Sigmoid colon (tissue), 7 donors: ENCODE results near the gene CTXND1. TPM values are rescaled to one million over a fixed set of nuclear protein-coding genes. Genes with fewer than 3 reads are reported as not detected.

Source experiments
- DNase-seq: peaks from one replicate; pipeline ENCODE4 v3.0.0-alpha.2; 2019
- H3K27ac ChIP-seq, 4 donors: fragments of 200-600 bp; sonication (generic); one replicate each; pipeline ENCODE4 v1.5.1; 2016 to 2019; ENCODE audit warnings: mild to moderate bottlenecking in 1 of 4
- H3K27me3 ChIP-seq, 3 donors: fragments of 200-600 bp; sonication (generic); one replicate each; pipeline ENCODE4 v1.5.1; 2019; ENCODE audit warnings: mild to moderate bottlenecking in 1 of 3
- H3K36me3 ChIP-seq, 4 donors: fragments of 200-600 bp; sonication (generic); one replicate each; pipeline ENCODE4 v1.5.1; 2016 to 2019
- H3K4me1 ChIP-seq, 4 donors: fragments of 200-600 bp; sonication (generic); one replicate each; pipeline ENCODE4 v1.5.1; 2017 to 2019
- H3K4me3 ChIP-seq, 4 donors: fragments of 200-600 bp; sonication (generic); one replicate each; pipeline ENCODE4 v1.5.1; 2017 to 2019; ENCODE audit warnings: mild to moderate bottlenecking in 2 of 4, moderate library complexity in 1 of 4
- H3K9me3 ChIP-seq, 4 donors: fragments of 200-600 bp in 3 of 4; sonication (generic) in 3 of 4; one replicate each; pipeline versions ENCODE4 v1.5.1 to v1.6.1; 2013 to 2019
- CTCF ChIP-seq, 4 experiments: fragments of 450-650 bp in 3 of 4; fragments of 200-600 bp in 1 of 4; IDR thresholded peaks; one replicate each; pipeline ENCODE4 v1.5.1; 2016 to 2019; ENCODE audit warnings: antibody characterized with exemption in 4 of 4, mild to moderate bottlenecking in 3 of 4, moderate library complexity in 2 of 4
- EP300 ChIP-seq, 4 donors: sonication (generic); formaldehyde crosslinking; IDR thresholded peaks; one replicate each; pipeline ENCODE4 v1.6.1; 2017; ENCODE audit warnings: antibody characterized with exemption in 4 of 4
- POLR2A ChIP-seq, 2 donors: fragments of 450-650 bp; IDR thresholded peaks; one replicate each; pipeline ENCODE4 v1.6.1; 2016; ENCODE audit warnings: antibody characterized with exemption in 2 of 2, mild to moderate bottlenecking in 2 of 2, moderate library complexity in 2 of 2
- POLR2AphosphoS5 ChIP-seq, 4 donors: sonication (generic); formaldehyde crosslinking; IDR thresholded peaks; one replicate each; pipeline ENCODE4 v1.6.1; 2017; ENCODE audit warnings: antibody characterized with exemption in 4 of 4
- whole genome bisulfite sequencing, 2 donors: extraction: QIAGEN DNeasy Blood & Tissue Kit; methylation state at CpG; one replicate each; pipeline ENCODE4 v1.1.7; 2013; 5-methylcytosine and 5-hydroxymethylcytosine counted together
- intact Hi-C: fragments of 100-400 bp; cut with DNase I; formaldehyde crosslinking; loops from one replicate; pipeline ENCODE4 v1.15.1; 2023
- polyA plus RNA-seq, 3 donors: library from polyadenylated mRNA; stranded (reverse); fragments of 200-250 nt; gene quantifications; one replicate each; pipeline ENCODE4 v1.2.3, GENCODE V29; 2013
- total RNA-seq, 4 donors: library from RNA; depleted of rRNA; stranded (reverse); fragments of >200 nt; gene quantifications; one replicate each; pipeline ENCODE4 v1.1.0, GENCODE V29; 2016
- donor health status: healthy with polysubstance abuse.
- donor health status: Bipolar disorder and iron deficiency.
- donor health status: healthy.

The CTXND1 gene
- total and polyA plus RNA-seq, 7 donors: 0.16 to 0.71 (median 0.55) TPM

GRCh38 chr15:80182611-80183261 lies 69.3 kb downstream of the CTXND1 start:
- no peak for TF ChIP-seq EP300 (IDR thresholded peaks at IDR 0.05)
- TF ChIP-seq POLR2A (IDR thresholded peaks at IDR 0.05): no peak
- no peak for TF ChIP-seq CTCF (IDR thresholded peaks at IDR 0.05)
- TF ChIP-seq POLR2AphosphoS5 (IDR thresholded peaks at IDR 0.05): no peak
- peaks cover 0 to 61% (median 19%) of the 10 kb centered on the region in 4 donors for H3K36me3 ChIP-seq
- no peaks in the 10 kb centered on the region for H3K27me3 ChIP-seq
- no peaks in the 10 kb centered on the region for H3K4me1 ChIP-seq
- no peak for DNase-seq
- intact Hi-C loops: no loop called here
- H3K4me3 ChIP-seq: no peak overlapping the region
- H3K27ac ChIP-seq: no peak overlapping the region
- WGBS, 2 donors: 82 to 87% methylated on average over 5 of the region's 5 CpGs
- no peaks in the 10 kb centered on the region for H3K9me3 ChIP-seq

GRCh38 chr15:80180986-80181385 lies 71.0 kb downstream of the CTXND1 start:
- WGBS, 2 donors: 94 to 96% methylated on average over 10 of the region's 10 CpGs
- no peak overlapping the region for H3K27ac ChIP-seq
- H3K9me3 ChIP-seq: no peaks in the 10 kb centered on the region
- no peak overlapping the region for H3K4me3 ChIP-seq
- no peak for TF ChIP-seq POLR2A (IDR thresholded peaks at IDR 0.05)
- H3K27me3 ChIP-seq: no peaks in the 10 kb centered on the region
- H3K36me3 ChIP-seq: peaks cover 0 to 45% (median 15%) of the 10 kb centered on the region in 4 donors
- intact Hi-C loops: no loop called here
- H3K4me1 ChIP-seq: no peaks in the 10 kb centered on the region
- DNase-seq: peak; percentile 37

GRCh38 chr15:80180468-80180867 lies 71.5 kb downstream of the CTXND1 start:
- intact Hi-C loops: no loop called here
- WGBS, 2 donors: 90 to 93% methylated on average over 7 of the region's 7 CpGs
- Histone ChIP-seq H3K4me3 (no peak overlapping the region), H3K36me3 (peaks cover 0 to 43% (median 15%) of the 10 kb centered on the region in 4 donors), H3K4me1 (no peaks in the 10 kb centered on the region), H3K9me3 (no peaks in the 10 kb centered on the region), H3K27ac (no peak overlapping the region), H3K27me3 (no peaks in the 10 kb centered on the region)
- no peak for DNase-seq
- no peak for TF ChIP-seq CTCF (IDR thresholded peaks at IDR 0.05)
- TF ChIP-seq POLR2AphosphoS5 (IDR thresholded peaks at IDR 0.05): no peak
- no peak for TF ChIP-seq EP300 (IDR thresholded peaks at IDR 0.05)
- TF ChIP-seq POLR2A (IDR thresholded peaks at IDR 0.05): no peak

- Histone ChIP-seq H3K4me3 (no peak overlapping the region), H3K27ac (no peak overlapping the region), H3K4me1 (peaks cover 0 to 1% (median under 1%) of the 10 kb centered on the region in 4 donors), H3K27me3 (no peaks in the 10 kb centered on the region), H3K9me3 (no peaks in the 10 kb centered on the region), H3K36me3 (peaks cover 0 to 43% (median 16%) of the 10 kb centered on the region in 4 donors)
- no peak for DNase-seq
- WGBS, 2 donors: 87 to 96% methylated on average over 16 of the region's 16 CpGs
- intact Hi-C loops: no loop called here
- TF ChIP-seq POLR2AphosphoS5 (IDR thresholded peaks at IDR 0.05) (no peak), EP300 (IDR thresholded peaks at IDR 0.05) (no peak), CTCF (IDR thresholded peaks at IDR 0.05) (no peak), POLR2A (IDR thresholded peaks at IDR 0.05) (no peak)
Observed at GRCh38 chr15:80179935-80180334, 72.1 kb downstream of the CTXND1 start.

GRCh38 chr15:80179025-80179759 lies 72.8 kb downstream of the CTXND1 start:
- TF ChIP-seq CTCF (IDR thresholded peaks at IDR 0.05) (no peak), POLR2AphosphoS5 (IDR thresholded peaks at IDR 0.05) (no peak), POLR2A (IDR thresholded peaks at IDR 0.05) (no peak), EP300 (IDR thresholded peaks at IDR 0.05) (no peak)
- Histone ChIP-seq H3K4me3 (no peak overlapping the region), H3K27me3 (no peaks in the 10 kb centered on the region), H3K4me1 (peaks cover 0 to 8% (median 4%) of the 10 kb centered on the region in 4 donors), H3K27ac (no peak overlapping the region), H3K9me3 (no peaks in the 10 kb centered on the region), H3K36me3 (peaks cover 0 to 43% (median 16%) of the 10 kb centered on the region in 4 donors)
- 88 to 91% methylated on average over 17 of the region's 17 CpGs for WGBS, 2 donors
- intact Hi-C loops: no loop called here
- DNase-seq: no peak
